Body of pancreas (tissue), 4 donors: Measurements from ENCODE around the gene VWF.
"Not testable (repeated sequence)": the region's sequence is repeated elsewhere in the genome, so short reads cannot be mapped to it uniquely, and the experiment has no call there.

ENCODE experiments used
- POLR2A ChIP-seq, 3 donors: fragments of 450-650 bp; IDR thresholded peaks; one replicate each; pipeline ENCODE4 v1.6.1; 2016; ENCODE audit warnings: antibody characterized with exemption in 3 of 3, mild to moderate bottlenecking in 2 of 3
- TF ChIP-seq, protein P1 (sequence below), 7 experiments: fragments of 450-650 bp in 4 of 7; fragments of 200-600 bp in 3 of 7; sonication (generic) in 3 of 7; IDR thresholded peaks; one replicate each; pipeline ENCODE4 v1.5.1; 2016 to 2019; ENCODE audit warnings: antibody characterized with exemption in 7 of 7

- TF ChIP-seq, protein P1, sequence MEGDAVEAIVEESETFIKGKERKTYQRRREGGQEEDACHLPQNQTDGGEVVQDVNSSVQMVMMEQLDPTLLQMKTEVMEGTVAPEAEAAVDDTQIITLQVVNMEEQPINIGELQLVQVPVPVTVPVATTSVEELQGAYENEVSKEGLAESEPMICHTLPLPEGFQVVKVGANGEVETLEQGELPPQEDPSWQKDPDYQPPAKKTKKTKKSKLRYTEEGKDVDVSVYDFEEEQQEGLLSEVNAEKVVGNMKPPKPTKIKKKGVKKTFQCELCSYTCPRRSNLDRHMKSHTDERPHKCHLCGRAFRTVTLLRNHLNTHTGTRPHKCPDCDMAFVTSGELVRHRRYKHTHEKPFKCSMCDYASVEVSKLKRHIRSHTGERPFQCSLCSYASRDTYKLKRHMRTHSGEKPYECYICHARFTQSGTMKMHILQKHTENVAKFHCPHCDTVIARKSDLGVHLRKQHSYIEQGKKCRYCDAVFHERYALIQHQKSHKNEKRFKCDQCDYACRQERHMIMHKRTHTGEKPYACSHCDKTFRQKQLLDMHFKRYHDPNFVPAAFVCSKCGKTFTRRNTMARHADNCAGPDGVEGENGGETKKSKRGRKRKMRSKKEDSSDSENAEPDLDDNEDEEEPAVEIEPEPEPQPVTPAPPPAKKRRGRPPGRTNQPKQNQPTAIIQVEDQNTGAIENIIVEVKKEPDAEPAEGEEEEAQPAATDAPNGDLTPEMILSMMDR (IDR thresholded peaks at IDR 0.05): not testable (repeated sequence)
- not testable (repeated sequence) for TF ChIP-seq POLR2A (IDR thresholded peaks at IDR 0.05)
These were observed 35.7 kb upstream of the VWF start for GRCh38 chr12:6160049-6160649.
